H54 (cell line): Measurements from ENCODE around the gene ANKRD11.
A peak's percentile ranks its signal among the peaks of the same experiment; 100 is the strongest.
"Not testable (repeated sequence)": the region's sequence is repeated elsewhere in the genome, so short reads cannot be mapped to it uniquely, and the experiment has no call there.

Experiments
- DNase-seq: peaks from one replicate; pipeline ENCODE4 v3.0.0; 2011; ENCODE audit warnings: low spot score, mixed read lengths; ENCODE audit not compliant: insufficient read length
- FAIRE-seq: peaks from 3 replicates; lab custom pipeline; 2011; peaks lifted over from hg19 to GRCh38; lab: Jason Lieb, UNC
- POLR2A ChIP-seq: IDR thresholded peaks from 2 replicates; pipeline ENCODE4 v1.6.1; 2011; ENCODE audit warnings: low read depth, mild to moderate bottlenecking, low read length

ANKRD11 gene

DNA sequence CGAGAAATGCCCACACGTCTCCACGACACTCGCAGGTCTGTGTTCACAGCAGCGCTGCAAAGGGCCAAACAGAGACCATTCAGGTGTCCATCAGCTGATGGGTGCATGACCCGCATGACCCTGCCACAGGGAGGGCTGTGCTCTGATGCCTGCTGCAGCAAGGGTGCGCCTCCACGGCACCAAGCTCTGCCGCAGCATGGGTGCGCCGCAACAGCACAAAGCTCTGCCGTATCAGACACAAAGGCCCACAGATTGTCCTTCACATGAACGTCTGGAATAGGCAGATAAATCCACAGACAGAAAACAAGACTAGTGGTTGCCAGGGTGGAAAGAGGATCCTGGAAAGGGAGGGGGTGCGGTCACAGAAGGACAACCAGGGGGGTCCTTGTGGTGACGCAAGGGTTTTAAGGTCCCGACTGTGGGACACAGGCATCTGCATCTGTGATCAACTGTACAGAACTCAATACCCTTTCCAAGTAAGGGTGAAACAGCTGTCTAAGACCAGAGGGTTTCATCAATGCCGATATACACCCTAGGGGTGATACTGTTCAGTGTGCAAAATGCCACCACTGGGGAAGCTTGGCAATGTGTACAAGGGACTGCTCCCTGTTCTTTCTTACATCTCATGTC is 121.0 kb downstream of the ANKRD11 start:
- DNase-seq = no peak
- TF ChIP-seq POLR2A = no peak
- no peak for FAIRE-seq

DNA sequence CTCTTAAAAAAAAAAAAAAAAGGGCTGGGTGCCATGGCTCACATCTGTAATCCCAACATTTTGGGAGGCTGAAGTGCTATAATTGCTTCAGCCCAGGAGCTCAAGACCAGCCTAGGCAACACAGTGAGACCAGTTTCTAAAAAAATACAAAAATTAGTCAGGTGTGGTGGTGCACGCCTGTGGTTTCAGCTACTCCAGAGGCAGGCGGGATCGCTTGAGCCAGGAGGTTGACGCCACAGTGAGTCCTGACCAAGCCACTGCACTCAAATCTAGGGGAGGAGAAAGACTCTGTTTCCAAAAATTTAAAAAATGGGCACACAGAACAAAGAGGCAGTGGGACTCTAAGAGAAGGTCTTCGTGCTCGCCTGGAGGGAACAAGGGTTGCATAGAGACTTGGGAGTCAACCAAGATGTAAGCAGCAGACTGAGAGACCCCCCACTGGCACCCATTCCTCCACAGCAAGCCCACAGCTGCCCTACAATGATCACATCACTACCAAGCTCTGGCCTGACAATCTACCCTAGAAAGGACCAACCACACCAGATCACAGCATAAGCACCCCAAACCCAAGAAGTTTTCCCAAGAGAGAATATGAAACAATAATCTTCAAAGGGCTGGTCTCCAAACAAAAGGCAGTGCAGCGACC is 121.6 kb downstream of the ANKRD11 start:
- no peak for TF ChIP-seq POLR2A
- DNase-seq (no peak), FAIRE-seq (no peak)

DNA sequence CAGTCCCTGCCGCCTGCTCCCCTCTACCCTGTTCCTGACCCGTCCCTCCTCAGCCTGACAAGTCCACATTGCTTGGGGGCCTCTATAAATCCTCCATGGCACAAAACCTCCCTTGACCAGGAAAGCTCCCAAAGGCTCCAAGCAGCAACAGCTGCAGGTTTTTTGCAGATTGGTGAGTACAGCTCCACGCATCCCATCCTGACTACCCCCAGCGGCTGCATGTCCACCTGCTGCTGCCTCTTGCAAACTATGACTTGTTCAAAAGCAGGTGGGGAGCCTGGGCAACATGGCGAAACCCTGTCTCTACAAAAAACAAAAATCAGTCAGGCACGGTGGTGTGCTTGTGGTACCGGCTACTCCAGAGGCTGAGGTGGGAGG is 122.8 kb downstream of the ANKRD11 start:
- DNase-seq (no peak), FAIRE-seq (no peak)
- no peak for TF ChIP-seq POLR2A

DNA sequence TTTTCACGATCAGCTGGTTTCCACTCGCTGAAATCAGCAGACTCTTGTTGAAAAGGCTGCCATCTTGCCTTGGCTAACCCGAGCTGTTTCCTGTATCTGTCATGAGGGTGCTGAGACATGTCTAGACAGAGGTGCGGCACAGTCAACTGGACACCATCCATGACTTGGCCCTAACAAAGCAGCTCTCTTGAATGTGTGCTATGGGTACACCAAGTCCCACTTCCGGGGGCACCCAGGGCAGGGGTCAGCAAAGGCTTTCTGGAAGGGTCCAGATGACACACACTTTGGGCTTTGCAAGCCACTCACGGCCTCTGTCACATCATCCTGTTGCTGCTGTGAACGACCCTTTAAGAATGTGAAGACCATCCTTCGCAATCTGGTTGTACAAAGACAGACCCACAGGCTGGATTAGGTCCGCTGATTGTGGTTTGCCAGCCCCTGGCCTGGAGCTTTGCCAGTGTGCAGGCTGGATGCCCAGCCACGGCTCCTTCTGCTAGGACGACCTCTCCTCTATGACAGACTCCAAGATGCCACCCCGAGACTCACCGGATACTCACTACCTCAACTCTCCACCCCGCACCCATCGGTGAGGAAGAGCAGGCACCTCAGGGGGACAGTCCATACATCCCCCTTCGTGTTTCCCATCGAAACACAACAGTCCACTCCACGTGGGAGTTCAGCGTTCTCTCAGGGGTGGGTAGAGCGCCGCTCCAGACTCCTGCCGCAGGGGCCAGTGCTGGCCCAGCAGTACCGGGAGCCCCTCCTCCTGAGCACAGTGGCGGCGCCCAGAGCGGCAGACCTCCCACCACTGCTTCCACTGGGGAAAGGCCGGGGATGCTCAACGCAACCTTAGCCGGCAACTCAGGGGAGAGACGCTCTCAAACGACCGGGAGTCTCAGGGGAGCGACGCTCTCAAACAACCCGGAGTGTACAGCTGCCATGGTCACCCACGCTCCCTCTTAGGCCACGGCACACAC is 123.5 kb downstream of the ANKRD11 start:
- DNase-seq (no peak), FAIRE-seq (no peak)
- no peak for TF ChIP-seq POLR2A

DNA sequence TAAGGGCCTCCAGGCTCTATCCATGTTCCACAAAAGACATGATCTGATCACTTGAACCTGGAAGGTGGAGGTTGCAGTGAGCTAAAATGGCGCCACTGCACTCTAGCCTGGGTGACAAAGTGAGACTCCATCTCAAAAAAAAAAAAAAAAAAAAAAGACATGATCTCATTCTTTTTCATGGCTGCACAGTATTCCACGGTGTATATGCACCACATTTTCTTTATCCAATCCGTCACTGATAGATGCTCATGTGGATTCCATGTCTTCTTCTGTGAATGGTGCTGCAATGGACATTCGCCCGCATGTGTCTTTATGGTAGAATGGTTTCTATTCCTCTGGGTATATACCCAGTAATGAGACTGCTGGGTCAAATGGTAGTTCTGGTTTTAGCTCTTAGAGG is 124.4 kb downstream of the ANKRD11 start:
- TF ChIP-seq POLR2A = no peak
- FAIRE-seq (no peak), DNase-seq (no peak)

DNA sequence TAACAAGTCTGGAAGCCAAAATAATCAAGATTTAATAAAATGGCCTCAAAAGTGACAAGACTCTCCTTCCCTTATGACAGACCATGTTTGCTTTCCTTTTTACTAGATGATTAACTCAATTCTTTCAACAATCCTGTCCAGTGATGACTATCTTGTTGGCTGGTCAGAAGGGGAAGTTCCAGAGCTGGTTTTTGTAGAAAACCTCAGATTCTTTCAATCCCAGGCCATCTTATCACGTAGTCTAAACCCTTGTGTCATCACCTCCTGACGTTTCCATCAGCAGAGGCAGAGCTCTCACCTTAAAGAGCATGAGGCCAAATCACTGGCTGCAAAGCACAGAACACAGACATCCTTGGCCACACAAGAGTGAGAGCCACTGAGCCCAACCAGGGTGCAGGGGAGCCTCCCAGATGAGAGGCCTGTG is 125.3 kb downstream of the ANKRD11 start:
- DNase-seq (no peak), FAIRE-seq (no peak)
- no peak for TF ChIP-seq POLR2A

DNA sequence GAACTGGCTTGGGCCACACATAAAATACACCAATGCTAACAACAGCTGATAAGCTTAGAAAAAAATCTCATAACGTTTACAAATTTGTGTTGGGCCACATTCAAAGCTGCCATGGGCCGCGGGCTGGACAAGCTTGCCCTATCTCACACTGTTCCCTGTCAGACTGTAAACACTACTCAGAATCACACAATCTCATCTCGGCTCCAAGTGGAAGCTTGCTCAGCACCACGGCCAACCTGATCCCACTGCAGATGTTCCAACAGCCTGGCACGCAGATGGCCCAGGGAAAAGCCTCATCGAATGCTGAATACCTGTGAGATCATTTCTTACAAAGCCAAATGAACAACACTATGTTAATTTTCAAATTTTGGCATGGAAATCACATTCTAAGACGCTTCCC is 125.8 kb downstream of the ANKRD11 start:
- DNase-seq (no peak), FAIRE-seq (no peak)
- TF ChIP-seq POLR2A = no peak

DNA sequence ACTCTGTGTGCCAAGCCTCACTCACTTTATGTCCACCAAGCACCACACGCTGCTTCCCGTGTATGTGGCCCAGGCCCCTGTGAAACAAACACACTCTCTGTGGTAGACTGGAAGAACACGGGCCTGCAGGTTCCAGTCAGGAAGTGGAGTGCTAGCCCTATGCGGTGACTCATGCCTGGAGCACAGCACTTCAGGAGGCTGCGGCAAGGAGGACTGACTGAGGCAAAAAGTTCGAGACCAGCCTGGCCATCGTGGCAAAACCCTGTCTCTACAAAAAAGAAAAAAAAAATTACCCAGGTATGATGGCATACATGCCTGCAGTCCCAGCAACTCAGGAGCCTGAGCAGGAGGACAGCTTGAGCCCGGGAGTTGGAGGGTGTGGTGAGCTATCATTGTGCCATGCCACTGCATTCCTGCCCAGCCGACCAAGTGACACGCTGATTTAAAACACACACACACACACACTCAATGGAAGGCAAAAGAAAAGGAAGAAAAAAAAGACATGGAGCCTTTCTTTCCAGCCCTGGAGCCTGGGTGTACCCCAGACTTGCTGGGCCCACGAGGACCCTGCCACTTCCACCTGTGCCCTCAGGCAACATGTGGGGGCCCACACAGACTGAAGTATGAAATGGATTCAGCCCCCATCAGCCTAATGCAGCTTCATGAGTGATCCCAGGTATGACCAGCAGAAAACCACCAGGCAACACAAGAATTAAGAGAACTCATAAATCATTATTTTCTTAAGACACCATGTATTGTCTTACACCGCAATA is 126.6 kb downstream of the ANKRD11 start:
- DNase-seq = peak; percentile 85
- TF ChIP-seq POLR2A = no peak
- no peak for FAIRE-seq

DNA sequence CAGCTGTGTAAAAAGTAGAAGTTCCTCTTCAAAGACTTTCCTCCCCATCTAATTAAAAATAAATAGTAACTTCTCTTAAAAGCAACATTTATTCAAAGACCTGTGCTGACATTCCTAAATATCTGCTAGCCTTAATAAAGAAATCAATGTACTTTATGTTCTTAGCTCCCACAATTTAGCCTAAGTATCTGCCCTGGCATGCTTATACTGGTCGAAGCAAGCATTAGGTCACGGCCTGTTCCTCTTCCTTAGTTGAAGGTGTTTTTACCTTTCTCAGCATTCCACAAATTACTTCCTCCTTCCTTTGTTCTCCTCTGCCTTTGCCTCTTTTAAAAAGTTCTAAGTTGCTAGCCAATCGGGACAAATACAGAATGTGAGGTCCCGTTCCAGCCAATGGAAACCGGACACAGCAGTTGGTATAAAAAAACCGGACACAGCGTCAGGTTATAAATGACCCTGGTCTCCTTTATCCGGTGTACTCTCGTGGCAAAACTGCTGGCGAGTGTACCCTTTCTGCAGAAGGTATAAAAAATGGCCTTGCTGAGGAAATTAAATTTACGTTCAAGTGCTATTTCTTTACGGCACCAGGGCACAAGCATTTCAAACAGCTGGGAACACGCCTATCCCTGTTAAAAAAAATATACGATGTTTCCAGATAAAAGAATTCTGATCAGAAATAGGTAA is 127.7 kb downstream of the ANKRD11 start:
- not testable (repeated sequence) for FAIRE-seq, DNase-seq

DNA sequence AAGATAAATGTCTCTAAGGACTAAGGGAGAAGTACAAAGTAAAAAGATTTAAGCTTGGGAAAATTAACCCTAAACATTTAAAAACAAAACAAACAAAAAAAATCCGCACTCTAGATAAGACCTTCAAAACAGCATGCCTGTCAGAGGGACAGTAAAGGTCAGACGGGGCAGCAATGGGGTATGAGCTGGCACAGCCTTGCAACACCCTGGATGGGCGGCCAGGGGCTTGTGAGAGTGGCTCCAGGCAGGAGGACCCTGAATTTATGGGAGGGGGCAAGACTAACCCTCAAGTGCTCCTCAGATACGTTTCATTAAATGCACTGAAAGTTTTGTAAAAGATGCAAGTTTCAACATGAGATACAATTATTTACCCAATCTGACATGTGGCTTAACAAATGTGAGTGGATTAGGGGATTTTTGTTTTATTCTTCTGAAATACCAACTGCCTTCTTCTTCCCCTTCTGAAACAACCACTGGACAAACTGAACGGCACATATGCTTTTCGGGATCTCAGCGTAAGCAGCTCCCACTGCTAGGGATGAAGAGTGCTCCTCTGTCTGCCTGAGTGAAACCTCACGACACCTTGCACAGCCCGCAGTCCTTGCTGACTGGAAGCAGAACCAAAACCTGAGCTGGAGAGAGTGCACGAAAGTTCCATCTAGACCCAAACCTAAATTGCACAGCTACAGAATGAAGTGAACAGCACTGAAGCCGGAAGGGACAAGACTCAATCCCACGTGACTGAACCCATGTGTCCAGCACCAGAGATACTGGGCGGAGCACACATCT is 128.4 kb downstream of the ANKRD11 start:
- no peak for FAIRE-seq
- TF ChIP-seq POLR2A = no peak
- DNase-seq = no peak

DNA sequence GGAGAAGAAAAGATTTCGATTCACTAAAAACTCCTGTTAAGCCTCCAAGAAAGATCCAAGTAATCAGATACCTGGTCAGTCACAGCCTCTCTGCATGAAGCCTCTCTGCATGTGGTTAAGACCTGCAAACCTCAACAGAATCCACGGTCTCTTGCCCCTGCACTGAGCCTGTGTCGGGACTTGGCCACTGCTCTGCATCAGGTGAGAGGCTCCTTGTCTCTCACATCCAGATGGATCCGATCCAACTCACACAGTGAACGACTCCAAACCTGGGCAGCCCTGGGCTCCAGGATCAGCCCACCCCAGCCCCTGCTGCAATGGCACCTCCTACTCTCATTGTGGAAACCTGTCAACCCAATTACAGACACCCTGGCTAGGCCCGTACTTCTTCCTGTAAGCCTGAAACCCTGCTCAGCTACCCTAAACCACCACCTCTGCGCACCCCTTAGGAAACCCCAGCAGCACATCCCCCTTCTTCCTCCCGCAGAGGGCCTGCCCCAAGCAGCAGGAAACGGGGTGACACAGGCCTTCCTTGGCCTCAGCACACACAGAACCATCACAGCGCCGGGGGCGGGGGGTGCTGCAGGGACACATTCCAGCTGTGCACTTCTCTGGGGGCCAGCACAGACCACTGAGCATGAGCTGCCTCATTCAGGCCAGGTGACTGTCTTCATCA is 129.5 kb downstream of the ANKRD11 start:
- no peak for TF ChIP-seq POLR2A
- no peak for DNase-seq
- no peak for FAIRE-seq

DNA sequence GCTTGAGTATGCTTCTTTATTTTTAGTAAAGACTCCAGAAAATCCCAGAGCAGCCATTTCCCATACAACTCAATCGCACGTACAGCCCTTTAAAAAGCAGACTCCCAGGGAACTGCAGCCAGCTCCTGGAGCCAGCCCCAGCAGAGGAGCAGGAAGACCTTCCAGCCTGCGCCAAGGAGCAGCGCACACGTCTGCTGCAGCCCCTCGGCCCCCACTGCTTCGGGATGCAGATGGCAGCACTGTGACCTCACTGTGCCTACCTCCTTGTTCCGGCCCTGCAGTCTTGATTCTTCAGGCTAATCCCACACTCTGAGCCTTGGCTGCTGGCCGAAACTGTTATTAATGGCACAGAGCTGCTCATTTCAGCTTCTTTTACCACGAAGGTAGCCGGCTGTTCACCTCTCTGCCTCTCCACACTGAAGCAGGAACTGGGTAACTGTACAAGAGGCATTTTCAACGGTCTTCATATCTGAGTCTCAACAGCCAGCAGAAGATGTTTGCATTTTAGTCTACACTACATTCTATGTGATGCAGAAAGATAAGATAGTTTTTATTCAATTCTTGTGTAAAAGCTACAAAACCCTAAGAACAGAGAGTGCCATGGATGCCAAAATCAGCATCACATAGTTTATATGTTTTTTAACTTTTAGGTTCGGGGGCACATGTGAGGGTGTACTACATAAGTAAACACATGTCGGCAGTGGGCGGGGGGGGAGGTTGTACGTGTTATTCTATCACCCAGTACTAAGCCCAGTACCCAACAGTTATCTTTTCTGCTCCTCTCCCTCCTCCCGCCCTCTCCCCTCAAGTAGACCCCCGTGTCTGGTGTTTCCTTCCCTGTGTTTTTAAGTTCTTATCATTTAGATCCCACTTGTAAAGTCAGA is 130.9 kb downstream of the ANKRD11 start:
- DNase-seq = no peak
- no peak for FAIRE-seq
- no peak for TF ChIP-seq POLR2A
